Heart left ventricle (tissue), 16 donors: ENCODE data around the gene ZDHHC1. TPM values are rescaled to one million over a fixed set of nuclear protein-coding genes. Genes with fewer than 3 reads are reported as not detected.

Experiments used
- ATAC-seq, 4 donors: fragments of 200-7000 bp; cut with Tn5 transposase; one replicate each; pipeline ENCODE4 v1.9.1; 2020 to 2022; ENCODE audit warnings: moderate library complexity in 4 of 4, mild to moderate bottlenecking in 3 of 4, moderate number of reproducible peaks in 1 of 4
- DNase-seq, 5 donors: peaks; one replicate each; pipeline ENCODE4 v3.0.0-alpha.2; 2020
- H3K27ac ChIP-seq, 12 donors: fragments of 200-600 bp; sonication (generic) in 4 of 12; one replicate each; pipeline versions ENCODE4 v1.5.0 to v1.8.0; 2016 to 2022; ENCODE audit warnings: mild to moderate bottlenecking in 2 of 12
- H3K27me3 ChIP-seq, 9 donors: fragments of 200-600 bp; sonication (generic) in 2 of 9; one replicate each; pipeline versions ENCODE4 v1.5.1 to v1.8.0; 2016 to 2022; ENCODE audit warnings: mild to moderate bottlenecking in 3 of 9
- H3K36me3 ChIP-seq, 9 donors: fragments of 200-600 bp; sonication (generic) in 2 of 9; one replicate each; pipeline versions ENCODE4 v1.5.0 to v1.8.0; 2018 to 2022; ENCODE audit warnings: mild to moderate bottlenecking in 2 of 9
- H3K4me1 ChIP-seq, 12 donors: fragments of 200-600 bp; sonication (generic) in 4 of 12; one replicate each; pipeline versions ENCODE4 v1.5.0 to v1.8.0; 2016 to 2022; ENCODE audit warnings: mild to moderate bottlenecking in 3 of 12
- H3K4me3 ChIP-seq, 12 donors: fragments of 200-600 bp; sonication (generic) in 4 of 12; one replicate each; pipeline versions ENCODE4 v1.5.0 to v1.8.0; 2017 to 2022; ENCODE audit warnings: mild to moderate bottlenecking in 9 of 12, moderate library complexity in 4 of 12
- H3K9me3 ChIP-seq, 12 donors: fragments of 200-600 bp; sonication (generic) in 4 of 12; one replicate each; pipeline versions ENCODE4 v1.5.0 to v1.8.0; 2016 to 2022; ENCODE audit warnings: mild to moderate bottlenecking in 1 of 12
- POLR2A ChIP-seq, 2 donors: fragments of 450-650 bp; IDR thresholded peaks; one replicate each; pipeline ENCODE4 v1.6.1; 2017; ENCODE audit warnings: antibody characterized with exemption in 2 of 2, mild to moderate bottlenecking in 2 of 2, moderate library complexity in 2 of 2
- WGBS, 4 donors: extraction: QIAGEN DNeasy Blood & Tissue Kit in 2 of 4; methylation state at CpG; one replicate each; pipeline versions ENCODE4 v1.1.5 to v1.1.7; 2013 to 2018; 5-methylcytosine and 5-hydroxymethylcytosine counted together
- intact Hi-C, 10 donors: fragments of 100-400 bp; cut with DNase I; formaldehyde crosslinking; loops; one replicate each; pipeline versions ENCODE4 v1.11.1 to v1.14.2; 2022
- polyA plus RNA-seq, 2 donors: library from polyadenylated mRNA; stranded (reverse); fragments of 200-250 nt; gene quantifications; one replicate each; pipeline ENCODE4 v1.2.3, GENCODE V29; 2013
- total RNA-seq, 9 donors: library from RNA; depleted of rRNA in 2 of 9; stranded (reverse); fragments of >200 nt in 2 of 9; fragmentation: NEBNext Ultra II Directional in 3 of 9; extraction: Animal tissue kit (Norgen Biotek cat#: 25700) in 3 of 9; gene quantifications; one replicate each; pipeline versions ENCODE4 v1.1.0 to v1.2.4, GENCODE V29; 2016 to 2023
- TF ChIP-seq, protein P1 (sequence below), 12 donors: fragments of 200-600 bp; sonication (generic) in 4 of 12; IDR thresholded peaks; one replicate each; pipeline versions ENCODE4 v1.5.0 to v1.8.0; 2018 to 2022; ENCODE audit warnings: antibody characterized with exemption in 12 of 12, mild to moderate bottlenecking in 5 of 12
- donor health status: ischemic (EF 13 %, LVEDD 7.1; RV severe dilation, severe dysfunction).
- donor health status: healthy with polysubstance abuse.
- donor health status: DM: no; HTN: yes; CAD: no.
- donor health status: DM: no; HTN: no; CAD: no.
- donor health status: ischemic (EF 25% LVEDD 6.9; RV normal size, moderate dysfunction).
- donor health status: ischemic (EF 25% LVEDD 5.7; RV mildly dilated, moderate dysfunction).
- donor health status: healthy.
- donor health status: DM: yes; HTN: yes; CAD: no.
- donor health status: ischemic (EF 35%, LVEDD 5.7; RV mildly dilated, moderate dysfunction).
- donor health status: nonischemic (EF 11% LVEDD 7.7; RV severe dilation, severe dysfunction).
- donor health status: DM: yes; HTN: yes; CAD: no.
- donor health status: PGD.
- donor health status: ischemic (EF 29% LVEDD 5.4; RV normal size, mild dysfunction).
- donor health status: nonischemic (EF 23%, LVEDD 6.1; RV moderate dilation, normal function).

Gene ZDHHC1
- total and polyA plus RNA-seq, 11 donors, result 2.7 to 11.6 (median 5.1) TPM

DNA sequence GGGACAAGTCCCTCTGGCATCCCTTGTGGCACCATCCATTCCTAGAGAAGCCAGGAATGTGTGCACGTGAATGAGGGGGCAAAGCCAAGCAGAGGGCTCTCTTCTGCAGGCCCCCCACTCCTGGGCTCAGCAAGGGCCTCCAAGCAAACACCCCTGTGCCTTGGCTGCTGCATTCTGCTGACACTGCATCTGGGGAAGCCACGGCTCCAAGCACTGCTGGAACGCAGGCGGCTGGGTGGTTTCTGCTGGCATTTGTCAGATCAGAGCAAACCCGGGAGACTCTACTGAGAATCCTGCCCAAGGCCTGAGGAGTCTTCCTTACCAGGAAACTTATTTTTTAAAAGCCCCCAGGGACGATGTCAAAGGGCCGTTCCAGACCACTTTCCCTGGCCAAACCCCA, 41.3 kb upstream of the ZDHHC1 start:
- Histone ChIP-seq H3K36me3 (peaks cover 0 to 18% (median 8%) of the 10 kb centered on the region in 9 donors), H3K9me3 (no peaks in the 10 kb centered on the region), H3K27me3 (no peaks in the 10 kb centered on the region), H3K4me1 (peaks cover 24 to 76% (median 64%) of the 10 kb centered on the region in 12 donors), H3K27ac (peak overlapping the region; percentile 19 to 81 (median 70)), H3K4me3 (no peak overlapping the region)
- no peak for ATAC-seq
- TF ChIP-seq, protein P1, sequence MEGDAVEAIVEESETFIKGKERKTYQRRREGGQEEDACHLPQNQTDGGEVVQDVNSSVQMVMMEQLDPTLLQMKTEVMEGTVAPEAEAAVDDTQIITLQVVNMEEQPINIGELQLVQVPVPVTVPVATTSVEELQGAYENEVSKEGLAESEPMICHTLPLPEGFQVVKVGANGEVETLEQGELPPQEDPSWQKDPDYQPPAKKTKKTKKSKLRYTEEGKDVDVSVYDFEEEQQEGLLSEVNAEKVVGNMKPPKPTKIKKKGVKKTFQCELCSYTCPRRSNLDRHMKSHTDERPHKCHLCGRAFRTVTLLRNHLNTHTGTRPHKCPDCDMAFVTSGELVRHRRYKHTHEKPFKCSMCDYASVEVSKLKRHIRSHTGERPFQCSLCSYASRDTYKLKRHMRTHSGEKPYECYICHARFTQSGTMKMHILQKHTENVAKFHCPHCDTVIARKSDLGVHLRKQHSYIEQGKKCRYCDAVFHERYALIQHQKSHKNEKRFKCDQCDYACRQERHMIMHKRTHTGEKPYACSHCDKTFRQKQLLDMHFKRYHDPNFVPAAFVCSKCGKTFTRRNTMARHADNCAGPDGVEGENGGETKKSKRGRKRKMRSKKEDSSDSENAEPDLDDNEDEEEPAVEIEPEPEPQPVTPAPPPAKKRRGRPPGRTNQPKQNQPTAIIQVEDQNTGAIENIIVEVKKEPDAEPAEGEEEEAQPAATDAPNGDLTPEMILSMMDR (IDR thresholded peaks at IDR 0.05), result no peak
- TF ChIP-seq POLR2A (IDR thresholded peaks at IDR 0.05), result no peak
- intact Hi-C loops, result no loop called here
- WGBS, 4 donors, result 58 to 66% (median 64%) methylated on average over 5 to 7 of the region's 7 CpGs
- no peak for DNase-seq

DNA sequence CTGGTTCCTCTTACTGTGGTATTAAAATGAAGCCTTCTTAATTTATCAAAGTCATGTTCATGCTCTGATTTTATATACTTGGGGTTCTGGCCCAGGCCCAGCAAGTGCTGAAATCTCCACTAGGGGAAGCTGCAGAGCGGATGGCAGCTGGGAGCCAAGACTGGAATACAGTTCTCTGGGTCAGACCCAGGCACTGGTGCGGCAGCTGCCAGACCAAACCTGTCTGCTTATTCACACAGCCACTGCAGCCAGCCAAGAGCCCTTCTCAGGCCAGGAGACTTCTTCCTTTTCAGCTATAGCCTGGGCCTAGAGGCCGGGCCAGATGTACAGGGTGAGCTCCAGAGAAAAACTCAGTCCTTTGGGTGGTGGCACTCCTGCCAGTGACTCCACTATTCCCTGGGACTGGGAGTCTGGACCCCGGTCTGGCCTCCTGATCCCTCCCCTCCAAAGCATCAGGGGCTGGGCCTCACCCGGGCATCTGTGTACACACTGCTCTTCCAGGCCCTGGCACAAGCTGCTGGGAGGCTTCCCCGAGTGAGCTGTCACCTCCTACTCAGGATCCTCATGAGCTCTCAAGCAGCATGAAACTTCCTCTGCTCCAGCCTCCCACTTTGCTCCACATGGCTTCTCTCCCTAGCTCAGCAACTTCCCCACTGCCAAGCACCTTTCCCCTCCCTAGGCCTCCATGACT, 40.3 kb upstream of the ZDHHC1 start:
- no peaks in the 10 kb centered on the region for H3K27me3 ChIP-seq
- H3K4me1 ChIP-seq, result peaks cover 24 to 72% (median 55%) of the 10 kb centered on the region in 12 donors
- H3K9me3 ChIP-seq, result no peaks in the 10 kb centered on the region
- TF ChIP-seq POLR2A (IDR thresholded peaks at IDR 0.05), result no peak
- TF ChIP-seq, protein P1 (IDR thresholded peaks at IDR 0.05), result peak; percentile 18 to 62 (median 46)
- peak; percentile 8 to 67 (median 54) for ATAC-seq
- no peak overlapping the region for H3K4me3 ChIP-seq
- DNase-seq, result peak; percentile 54 to 88 (median 79)
- H3K27ac ChIP-seq, result peak overlapping the region in 9 of 12 donors; percentile 21 to 79 (median 70)
- intact Hi-C loops, result no loop called here
- 16 to 46% (median 38%) methylated on average over 4 to 6 of the region's 6 CpGs for WGBS, 4 donors
- H3K36me3 ChIP-seq, result peaks cover 0 to 29% (median 19%) of the 10 kb centered on the region in 9 donors

DNA sequence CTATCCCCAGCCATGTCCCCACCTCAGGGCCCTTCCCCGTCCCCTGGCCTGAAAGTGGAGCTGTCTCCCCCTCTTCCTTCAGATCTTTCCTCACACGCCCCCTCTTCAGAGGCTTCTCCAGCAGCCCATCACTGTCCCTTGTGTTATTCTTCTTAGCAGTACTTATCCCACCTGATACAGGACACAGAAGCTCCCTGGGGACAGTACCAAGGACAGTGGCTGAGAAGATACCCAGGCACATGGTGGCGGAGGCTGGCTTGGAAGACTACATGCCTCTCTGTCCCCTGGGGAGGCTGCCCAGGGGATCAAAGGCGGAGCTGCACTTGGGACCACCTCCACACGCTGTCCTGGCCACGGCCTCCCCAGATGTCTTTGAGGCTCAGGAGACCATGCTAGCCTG, 38.6 kb upstream of the ZDHHC1 start:
- ATAC-seq, result no peak
- Histone ChIP-seq H3K9me3 (no peaks in the 10 kb centered on the region), H3K36me3 (peaks cover 0 to 32% (median 20%) of the 10 kb centered on the region in 9 donors), H3K27ac (no peak overlapping the region), H3K27me3 (no peaks in the 10 kb centered on the region), H3K4me1 (peaks cover 21 to 72% (median 52%) of the 10 kb centered on the region in 12 donors), H3K4me3 (no peak overlapping the region)
- DNase-seq, result no peak
- 89 to 99% (median 92%) methylated on average over 6 of the region's 6 CpGs for WGBS, 4 donors
- TF ChIP-seq, protein P1 (IDR thresholded peaks at IDR 0.05), result no peak
- TF ChIP-seq POLR2A (IDR thresholded peaks at IDR 0.05), result no peak
- intact Hi-C loops, result no loop called here

DNA sequence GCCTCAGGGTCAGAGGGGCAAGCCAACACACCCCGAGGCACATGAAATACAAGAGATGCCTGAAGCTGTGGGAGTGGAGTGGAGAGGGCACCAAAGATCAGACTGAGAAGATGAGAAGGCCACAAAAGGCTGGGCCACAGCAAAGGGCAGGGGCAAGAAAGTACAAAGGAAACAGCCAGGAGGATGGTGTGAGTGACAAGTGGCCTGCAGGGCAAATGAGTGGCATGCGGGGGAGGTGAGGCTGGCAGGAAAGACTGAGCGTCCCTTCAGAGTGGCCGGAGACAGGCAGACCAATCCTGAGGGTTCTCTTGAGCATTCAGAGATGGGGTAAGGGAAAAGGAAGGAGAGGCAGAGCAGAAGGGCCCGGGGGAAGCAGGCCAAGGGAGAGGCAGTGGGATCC, 37.8 kb upstream of the ZDHHC1 start:
- no peak overlapping the region for H3K27ac ChIP-seq
- no peak overlapping the region for H3K4me3 ChIP-seq
- H3K27me3 ChIP-seq, result no peaks in the 10 kb centered on the region
- 82 to 90% (median 87%) methylated on average over 5 of the region's 5 CpGs for WGBS, 4 donors
- H3K36me3 ChIP-seq, result peaks cover 0 to 39% (median 20%) of the 10 kb centered on the region in 9 donors
- TF ChIP-seq POLR2A (IDR thresholded peaks at IDR 0.05), result no peak
- TF ChIP-seq, protein P1 (IDR thresholded peaks at IDR 0.05), result no peak
- H3K9me3 ChIP-seq, result no peaks in the 10 kb centered on the region
- intact Hi-C loops, result no loop called here
- DNase-seq, result no peak
- ATAC-seq, result no peak
- H3K4me1 ChIP-seq, result peaks cover 14 to 72% (median 52%) of the 10 kb centered on the region in 12 donors
